ENCODE results near the gene GALP.
A peak's percentile ranks its signal among the peaks of the same experiment; 100 is the strongest.
"Not testable (repeated sequence)": the region's sequence is repeated elsewhere in the genome, so short reads cannot be mapped to it uniquely, and the experiment has no call there.

GALP gene

GRCh38 chr19:56148955-56149655, 26.7 kb upstream of the GALP start:
- not testable (repeated sequence) for DNase-seq

GRCh38 chr19:56149656-56150038, 26.2 kb upstream of the GALP start:
- DNase-seq, result no peak

- DNase-seq, result no peak
Observed at GRCh38 chr19:56150358-56150757, 25.4 kb upstream of the GALP start.

GRCh38 chr19:56152644-56153043, 23.2 kb upstream of the GALP start:
- no peak for DNase-seq

- no peak for DNase-seq
Observed at GRCh38 chr19:56153507-56153906, 22.3 kb upstream of the GALP start.

- DNase-seq, result no peak
Observed at GRCh38 chr19:56155124-56155687, 20.6 kb upstream of the GALP start.

GRCh38 chr19:56156768-56157167, 19.0 kb upstream of the GALP start:
- no peak for DNase-seq

- DNase-seq, result no peak
Observed at GRCh38 chr19:56158170-56158757, 17.5 kb upstream of the GALP start.

GRCh38 chr19:56159009-56159559, 16.7 kb upstream of the GALP start:
- no peak for DNase-seq

- DNase-seq, result no peak
Observed at GRCh38 chr19:56159622-56160271, 16.1 kb upstream of the GALP start.

GRCh38 chr19:56161534-56161933, 14.3 kb upstream of the GALP start:
- no peak for DNase-seq

- DNase-seq, result no peak
Observed at GRCh38 chr19:56162258-56162657, 13.6 kb upstream of the GALP start.

- no peak for DNase-seq
Observed at GRCh38 chr19:56163097-56163496, 12.7 kb upstream of the GALP start.

GRCh38 chr19:56167064-56167578, 8.7 kb upstream of the GALP start:
- no peak for DNase-seq

- peak in 2 of 3 experiments; percentile 8 to 46 for DNase-seq
Observed at GRCh38 chr19:56170261-56170660, 5.5 kb upstream of the GALP start.

GRCh38 chr19:56174086-56174485, 1.7 kb upstream of the GALP start:
- DNase-seq, result no peak

GRCh38 chr19:56174550-56174949, 1.3 kb upstream of the GALP start:
- no peak for DNase-seq

- not testable (repeated sequence) for DNase-seq
Observed at GRCh38 chr19:56176310-56176709, 502 bp downstream of the GALP start.

- peak in 1 of 3 experiments; percentile 6 for DNase-seq
Observed at GRCh38 chr19:56176881-56177280, 1.1 kb downstream of the GALP start.

GRCh38 chr19:56177564-56178243, 1.9 kb downstream of the GALP start:
- DNase-seq, result peak in 1 of 3 experiments; percentile 3

- DNase-seq, result no peak
Observed at GRCh38 chr19:56189785-56190184, 14.0 kb downstream of the GALP start.

- DNase-seq, result no peak
Observed at GRCh38 chr19:56191115-56191514, 15.3 kb downstream of the GALP start.

- no peak for DNase-seq
Observed at GRCh38 chr19:56191711-56192110, 15.9 kb downstream of the GALP start.
